ENCODE results near the gene TRAF3.

TRAF3 gene

DNA sequence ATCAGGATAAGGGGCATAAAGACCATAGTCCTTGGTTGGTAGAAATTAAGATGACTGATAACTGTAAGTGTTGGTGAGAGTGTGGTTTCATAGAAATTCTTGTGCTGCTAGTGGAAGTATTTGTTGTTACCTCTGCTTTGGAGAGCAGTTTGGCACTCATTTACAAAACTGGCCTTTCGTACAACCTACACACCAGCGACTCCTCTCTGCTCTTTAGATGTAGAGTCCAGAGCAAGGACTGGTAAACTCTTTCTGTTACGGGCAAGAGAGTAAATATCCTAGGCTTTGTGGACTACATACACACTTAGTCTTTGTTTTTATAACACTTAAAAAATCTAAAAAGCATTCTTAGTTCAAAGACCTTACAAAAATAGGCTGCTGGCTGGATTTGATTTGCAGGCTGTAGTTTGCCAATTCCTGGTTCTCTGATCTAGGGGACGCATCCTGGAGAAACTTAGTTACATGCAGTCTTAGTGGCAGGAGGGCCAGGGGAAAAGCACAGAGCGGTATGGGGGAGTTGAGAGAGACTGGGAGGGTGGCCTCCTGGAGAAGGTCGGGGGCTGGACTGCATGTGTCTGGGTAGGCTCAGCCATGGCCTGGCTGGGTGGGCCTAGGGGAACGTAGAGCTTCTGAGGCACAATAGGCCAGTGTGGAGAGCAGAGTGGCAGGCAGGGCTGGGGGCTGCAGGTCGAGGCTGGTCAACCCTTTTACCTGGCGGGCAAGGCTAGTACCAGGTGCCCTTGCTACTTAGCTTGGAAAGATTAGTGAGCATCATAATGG, 89.9 kb downstream of the TRAF3 start:
- no peak overlapping the region for H3K4me3 ChIP-seq (ENCODE audit: low read depth, low read length)
- TF ChIP-seq, protein P1, sequence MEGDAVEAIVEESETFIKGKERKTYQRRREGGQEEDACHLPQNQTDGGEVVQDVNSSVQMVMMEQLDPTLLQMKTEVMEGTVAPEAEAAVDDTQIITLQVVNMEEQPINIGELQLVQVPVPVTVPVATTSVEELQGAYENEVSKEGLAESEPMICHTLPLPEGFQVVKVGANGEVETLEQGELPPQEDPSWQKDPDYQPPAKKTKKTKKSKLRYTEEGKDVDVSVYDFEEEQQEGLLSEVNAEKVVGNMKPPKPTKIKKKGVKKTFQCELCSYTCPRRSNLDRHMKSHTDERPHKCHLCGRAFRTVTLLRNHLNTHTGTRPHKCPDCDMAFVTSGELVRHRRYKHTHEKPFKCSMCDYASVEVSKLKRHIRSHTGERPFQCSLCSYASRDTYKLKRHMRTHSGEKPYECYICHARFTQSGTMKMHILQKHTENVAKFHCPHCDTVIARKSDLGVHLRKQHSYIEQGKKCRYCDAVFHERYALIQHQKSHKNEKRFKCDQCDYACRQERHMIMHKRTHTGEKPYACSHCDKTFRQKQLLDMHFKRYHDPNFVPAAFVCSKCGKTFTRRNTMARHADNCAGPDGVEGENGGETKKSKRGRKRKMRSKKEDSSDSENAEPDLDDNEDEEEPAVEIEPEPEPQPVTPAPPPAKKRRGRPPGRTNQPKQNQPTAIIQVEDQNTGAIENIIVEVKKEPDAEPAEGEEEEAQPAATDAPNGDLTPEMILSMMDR (IDR thresholded peaks at IDR 0.05; ENCODE audit: low read depth, low read length) = no peak

- TF ChIP-seq, protein P1 (IDR thresholded peaks at IDR 0.05; ENCODE audit: low read depth, low read length) = no peak
- H3K4me3 ChIP-seq (ENCODE audit: low read depth, low read length) = no peak overlapping the region
These were observed 90.8 kb downstream of the TRAF3 start for GRCh38 chr14:102867826-102868580.

DNA sequence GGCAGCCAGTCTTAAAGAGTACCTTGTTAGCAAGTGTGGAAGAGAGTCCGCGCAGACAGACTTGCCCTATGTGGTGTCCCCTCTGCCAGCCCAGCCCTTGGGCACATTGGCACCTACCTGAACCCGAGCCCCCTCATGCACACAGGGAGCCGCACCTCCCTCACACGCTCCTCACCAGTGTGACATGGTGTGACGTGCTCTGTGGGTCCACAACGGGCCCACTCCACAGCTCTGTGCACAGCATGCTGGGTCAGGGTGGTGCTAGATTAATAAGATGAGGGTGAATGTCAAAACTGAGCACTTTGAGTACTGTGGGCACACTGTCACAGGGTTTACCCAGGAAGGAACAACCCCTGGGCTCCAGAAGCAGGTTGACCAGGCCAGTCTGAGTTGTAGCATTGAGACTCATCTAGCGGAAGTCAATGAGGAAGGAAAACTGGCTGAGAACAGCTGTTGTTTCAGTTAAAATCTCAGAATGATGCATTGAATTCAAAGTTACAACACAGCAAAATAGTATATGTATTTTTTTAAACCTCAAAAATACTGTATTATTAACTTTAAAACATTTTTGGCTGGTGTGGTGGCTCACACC, 91.8 kb downstream of the TRAF3 start:
- TF ChIP-seq, protein P1 (IDR thresholded peaks at IDR 0.05; ENCODE audit: low read depth, low read length) = no peak
- no peak overlapping the region for H3K4me3 ChIP-seq (ENCODE audit: low read depth, low read length)

DNA sequence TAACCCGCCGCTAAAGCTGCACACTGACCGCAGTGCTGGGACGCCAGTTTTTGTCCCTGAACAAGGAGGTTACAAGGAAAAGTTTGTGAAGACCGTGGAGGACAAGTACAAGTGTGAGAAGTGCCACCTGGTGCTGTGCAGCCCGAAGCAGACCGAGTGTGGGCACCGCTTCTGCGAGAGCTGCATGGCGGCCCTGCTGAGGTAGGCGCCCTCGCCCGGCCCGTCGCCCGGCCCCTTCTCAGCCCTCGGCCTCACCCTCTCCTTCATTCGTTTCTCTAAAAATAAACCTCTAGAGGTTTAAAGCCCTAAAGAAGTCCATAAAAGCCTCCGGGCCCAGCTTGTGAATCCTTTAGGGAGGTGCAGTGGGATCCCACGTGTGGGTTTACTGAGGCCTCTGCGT, 93.0 kb downstream of the TRAF3 start:
- H3K4me3 ChIP-seq (ENCODE audit: low read depth, low read length) = no peak overlapping the region
- TF ChIP-seq, protein P1 (IDR thresholded peaks at IDR 0.05; ENCODE audit: low read depth, low read length) = no peak

GRCh38 chr14:102870994-102871831, 94.0 kb downstream of the TRAF3 start:
- TF ChIP-seq, protein P1 (IDR thresholded peaks at IDR 0.05; ENCODE audit: low read depth, low read length) = no peak
- H3K4me3 ChIP-seq (ENCODE audit: low read depth, low read length) = no peak overlapping the region

- TF ChIP-seq, protein P1 (IDR thresholded peaks at IDR 0.05; ENCODE audit: low read depth, low read length) = no peak
These were observed 94.8 kb downstream of the TRAF3 start for GRCh38 chr14:102872020-102872419.

More at GRCh38 chr14:102872020-102872419, 94.8 kb downstream of the TRAF3 start:
- no peak overlapping the region for H3K4me3 ChIP-seq (ENCODE audit: low read depth, low read length)

All from WI38 (cell line).